Mammary epithelial cell (primary cell): ENCODE data around the gene ABHD2.

Experiments used
- CTCF ChIP-seq, 2 donors: IDR thresholded peaks in 1 of 2; conservative IDR thresholded peaks in 1 of 2; 2 replicates each; pipeline ENCODE4 v1.5.1; 2011 to 2012; ENCODE audit warnings: inconsistent platforms in 2 of 2, low read length in 2 of 2, mild to moderate bottlenecking in 2 of 2, control low read depth in 1 of 2, low read depth in 1 of 2; ENCODE audit not compliant: insufficient read depth in 1 of 2; ENCODE audit errors: extremely low read depth in 1 of 2
- EZH2 ChIP-seq: IDR thresholded peaks from 2 replicates; pipeline ENCODE4 v1.6.1; 2012; ENCODE audit warnings: low read length, inconsistent platforms, borderline replicate concordance

GRCh38 chr15:89116404-89116803 lies 28.1 kb downstream of the ABHD2 start:
- no peak for TF ChIP-seq CTCF (conservative IDR thresholded peaks at IDR 0.05 in 1 of 2, IDR thresholded peaks at IDR 0.05 in 1 of 2; ENCODE audit: extremely low read depth in 1 of 2, insufficient read depth in 1 of 2, low read depth in 1 of 2, low read length in 2 of 2)
- TF ChIP-seq EZH2 = no peak
